ENCODE results near the gene RAB15. TPM values are rescaled to one million over a fixed set of nuclear protein-coding genes. Genes with fewer than 3 reads are reported as not detected.

The RAB15 gene
- total RNA-seq (ENCODE audit: low replicate concordance) = 3.8 and 4.8 TPM in 2 replicates

DNA sequence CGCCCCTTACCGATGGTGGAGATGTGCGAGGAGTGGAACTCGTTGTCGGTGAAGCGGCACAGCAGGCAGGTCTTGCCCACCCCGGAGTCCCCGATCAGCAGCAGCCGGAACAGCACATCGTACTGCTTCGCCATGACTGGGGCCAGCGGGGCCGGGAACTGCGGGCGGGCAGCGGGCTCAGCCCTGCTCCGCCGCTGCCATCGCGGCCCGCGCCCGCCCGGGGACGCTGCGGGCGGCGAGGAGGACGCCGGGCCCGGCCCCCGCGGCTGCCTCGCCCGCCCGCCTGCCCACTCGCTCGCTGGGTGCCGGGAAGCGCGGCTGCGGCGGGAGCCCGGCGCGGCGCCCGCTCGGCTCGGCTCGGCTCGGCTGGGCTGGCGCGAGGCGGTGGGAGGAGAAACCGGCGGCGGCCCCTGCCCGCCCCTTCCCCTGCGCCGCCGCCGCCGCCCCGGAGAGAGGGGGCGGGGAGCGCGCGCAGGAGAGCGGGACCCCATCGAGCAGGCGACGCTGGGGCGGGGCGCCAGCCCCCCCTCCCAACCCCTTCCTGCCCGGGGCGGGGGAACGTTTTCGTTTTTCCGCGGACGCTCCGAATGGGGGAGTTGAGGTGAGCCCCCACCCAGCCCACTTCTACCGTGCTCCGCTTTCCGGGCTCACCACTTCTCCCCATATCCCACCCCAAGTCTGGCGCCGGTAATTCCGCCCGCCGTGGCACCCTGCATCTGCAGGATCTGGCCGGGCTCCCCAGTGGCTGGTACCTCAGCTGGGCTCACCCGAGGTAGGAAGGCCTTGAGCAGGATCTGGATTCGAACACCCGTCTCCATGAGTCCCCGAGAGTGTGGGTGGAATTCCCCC is at the start of gene RAB15:
TSS of gene RAB15 (minus strand) at position 394 of the 849 bp plus-strand sequence. CDS start at position 134, 260 bp downstream.
- DNase-seq (ENCODE audit: low read depth) = no peak
- TF ChIP-seq, protein P1, sequence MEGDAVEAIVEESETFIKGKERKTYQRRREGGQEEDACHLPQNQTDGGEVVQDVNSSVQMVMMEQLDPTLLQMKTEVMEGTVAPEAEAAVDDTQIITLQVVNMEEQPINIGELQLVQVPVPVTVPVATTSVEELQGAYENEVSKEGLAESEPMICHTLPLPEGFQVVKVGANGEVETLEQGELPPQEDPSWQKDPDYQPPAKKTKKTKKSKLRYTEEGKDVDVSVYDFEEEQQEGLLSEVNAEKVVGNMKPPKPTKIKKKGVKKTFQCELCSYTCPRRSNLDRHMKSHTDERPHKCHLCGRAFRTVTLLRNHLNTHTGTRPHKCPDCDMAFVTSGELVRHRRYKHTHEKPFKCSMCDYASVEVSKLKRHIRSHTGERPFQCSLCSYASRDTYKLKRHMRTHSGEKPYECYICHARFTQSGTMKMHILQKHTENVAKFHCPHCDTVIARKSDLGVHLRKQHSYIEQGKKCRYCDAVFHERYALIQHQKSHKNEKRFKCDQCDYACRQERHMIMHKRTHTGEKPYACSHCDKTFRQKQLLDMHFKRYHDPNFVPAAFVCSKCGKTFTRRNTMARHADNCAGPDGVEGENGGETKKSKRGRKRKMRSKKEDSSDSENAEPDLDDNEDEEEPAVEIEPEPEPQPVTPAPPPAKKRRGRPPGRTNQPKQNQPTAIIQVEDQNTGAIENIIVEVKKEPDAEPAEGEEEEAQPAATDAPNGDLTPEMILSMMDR (IDR thresholded peaks at IDR 0.05; ENCODE audit: insufficient read depth, low read length) = no peak
- peak within 1 kb of the TSS; percentile 74 for H3K4me3 ChIP-seq (ENCODE audit: low read depth, low read length)

GRCh38 chr14:65019944-65020566 is 47.9 kb upstream of the RAB15 start:
- peak; percentile 88 for DNase-seq (ENCODE audit: low read depth)
- no peak overlapping the region for H3K4me3 ChIP-seq (ENCODE audit: low read depth, low read length)
- TF ChIP-seq, protein P1 (IDR thresholded peaks at IDR 0.05; ENCODE audit: insufficient read depth, low read length) = peak; percentile 77

- H3K4me3 ChIP-seq (ENCODE audit: low read depth, low read length) = no peak overlapping the region
- DNase-seq (ENCODE audit: low read depth) = no peak
- TF ChIP-seq, protein P1 (IDR thresholded peaks at IDR 0.05; ENCODE audit: insufficient read depth, low read length) = no peak
These were observed 44.3 kb upstream of the RAB15 start for GRCh38 chr14:65016471-65016870.

- H3K4me3 ChIP-seq (ENCODE audit: low read depth, low read length) = no peak overlapping the region
- DNase-seq (ENCODE audit: low read depth) = no peak
- TF ChIP-seq, protein P1 (IDR thresholded peaks at IDR 0.05; ENCODE audit: insufficient read depth, low read length) = no peak
These were observed 43.3 kb upstream of the RAB15 start for GRCh38 chr14:65015391-65015790.

DNA sequence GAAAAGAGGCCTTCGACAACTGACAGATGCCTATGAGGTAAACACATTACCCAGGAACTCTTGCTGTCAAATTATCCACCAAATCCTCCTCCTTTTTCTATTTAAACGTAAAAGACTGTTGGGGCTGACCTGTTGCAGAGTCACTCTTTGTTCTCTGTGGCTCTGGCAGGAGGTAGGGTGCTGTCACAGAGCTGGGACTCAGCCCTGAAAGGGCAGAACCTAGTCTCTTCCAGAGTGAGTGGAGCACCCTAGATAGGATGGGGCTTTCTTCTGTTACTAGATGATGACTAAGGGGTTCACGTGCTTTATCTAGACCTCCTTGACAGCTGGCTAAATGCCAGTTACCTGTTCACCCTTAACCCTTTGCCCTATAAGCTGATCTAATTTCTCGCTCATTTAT is 40.2 kb upstream of the RAB15 start:
- DNase-seq (ENCODE audit: low read depth) = no peak
- H3K4me3 ChIP-seq (ENCODE audit: low read depth, low read length) = no peak overlapping the region
- TF ChIP-seq, protein P1 (IDR thresholded peaks at IDR 0.05; ENCODE audit: insufficient read depth, low read length) = no peak

DNA sequence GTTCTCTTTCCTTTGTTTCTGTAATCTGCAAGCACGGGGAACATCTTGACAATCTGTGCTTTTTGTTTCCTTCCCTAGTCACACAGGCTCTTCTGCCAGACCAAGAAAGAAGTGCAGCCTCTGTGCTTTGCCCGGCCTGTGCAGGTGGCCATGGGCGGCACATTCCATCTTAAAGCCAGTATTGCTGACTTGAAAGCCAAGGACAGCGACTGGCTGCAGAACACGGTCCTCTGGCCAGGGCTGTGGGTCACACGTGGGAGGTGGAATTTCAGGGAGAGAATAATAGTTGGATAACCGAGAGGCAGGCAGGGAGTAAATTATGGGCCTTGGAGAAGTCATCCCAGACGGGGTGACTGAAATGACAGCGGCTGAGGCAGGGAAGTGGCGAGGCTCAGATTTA is 39.4 kb upstream of the RAB15 start:
- DNase-seq (ENCODE audit: low read depth) = no peak
- TF ChIP-seq, protein P1 (IDR thresholded peaks at IDR 0.05; ENCODE audit: insufficient read depth, low read length) = no peak
- no peak overlapping the region for H3K4me3 ChIP-seq (ENCODE audit: low read depth, low read length)

Data from fibroblast of the aortic adventitia (primary cell).